ENCODE data around the gene EGFR.

EGFR gene

DNA sequence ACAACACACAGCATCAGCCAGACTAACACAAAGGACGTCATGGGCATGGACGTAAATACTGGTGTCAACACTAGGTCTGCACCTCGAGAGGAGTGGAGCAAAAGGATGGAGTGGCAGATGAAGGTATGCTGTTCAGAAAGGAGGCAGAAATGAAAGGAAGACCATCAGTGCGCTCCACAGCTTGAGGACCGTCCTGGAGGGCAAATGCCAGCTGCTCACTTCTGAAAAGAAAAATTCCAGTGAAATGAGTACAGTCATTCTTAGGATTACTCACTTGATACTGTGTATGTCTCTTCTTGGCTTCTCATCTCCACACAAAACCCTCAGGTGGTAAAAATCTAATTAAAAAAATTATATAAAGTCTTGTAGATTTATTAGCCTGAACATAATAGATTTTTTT lies 44.8 kb downstream of the EGFR start:
- TF ChIP-seq, protein P1, sequence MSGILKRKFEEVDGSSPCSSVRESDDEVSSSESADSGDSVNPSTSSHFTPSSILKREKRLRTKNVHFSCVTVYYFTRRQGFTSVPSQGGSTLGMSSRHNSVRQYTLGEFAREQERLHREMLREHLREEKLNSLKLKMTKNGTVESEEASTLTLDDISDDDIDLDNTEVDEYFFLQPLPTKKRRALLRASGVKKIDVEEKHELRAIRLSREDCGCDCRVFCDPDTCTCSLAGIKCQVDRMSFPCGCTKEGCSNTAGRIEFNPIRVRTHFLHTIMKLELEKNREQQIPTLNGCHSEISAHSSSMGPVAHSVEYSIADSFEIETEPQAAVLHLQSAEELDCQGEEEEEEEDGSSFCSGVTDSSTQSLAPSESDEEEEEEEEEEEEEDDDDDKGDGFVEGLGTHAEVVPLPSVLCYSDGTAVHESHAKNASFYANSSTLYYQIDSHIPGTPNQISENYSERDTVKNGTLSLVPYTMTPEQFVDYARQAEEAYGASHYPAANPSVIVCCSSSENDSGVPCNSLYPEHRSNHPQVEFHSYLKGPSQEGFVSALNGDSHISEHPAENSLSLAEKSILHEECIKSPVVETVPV (CRISPR knock-in tag; IDR thresholded peaks at IDR 0.05): no peak
- TF ChIP-seq ZNF70 (CRISPR knock-in tag; IDR thresholded peaks at IDR 0.05): no peak
- 0 out of 2 replicates have a peak, but pooled peaks have one; percentile 27 for TF ChIP-seq ZFP3 (CRISPR knock-in tag; IDR thresholded peaks at IDR 0.05)
- no peak for TF ChIP-seq OSR1 (CRISPR knock-in tag; IDR thresholded peaks at IDR 0.05)
- peak; percentile 35 for ATAC-seq

DNA sequence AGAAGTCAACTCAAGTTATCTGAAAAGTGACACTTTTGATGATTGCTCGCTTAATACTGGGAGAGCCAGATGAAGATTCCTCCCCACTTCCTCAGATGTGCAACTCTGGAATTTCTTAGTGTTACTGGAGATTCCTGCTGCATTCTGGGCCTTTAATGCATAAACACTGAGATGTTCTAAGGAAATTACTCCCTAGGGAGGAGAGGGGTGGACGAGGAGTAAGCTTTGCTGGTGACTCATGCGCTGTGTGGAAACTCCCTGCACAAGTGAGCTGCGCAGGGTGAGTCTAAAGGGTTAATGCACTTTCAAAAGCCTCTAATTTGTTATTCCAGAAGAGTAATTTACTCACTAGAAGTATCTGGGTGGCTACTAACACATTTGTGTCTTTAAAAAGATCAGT lies 46.3 kb downstream of the EGFR start:
- TF ChIP-seq ISL1 (CRISPR knock-in tag; IDR thresholded peaks at IDR 0.05) (peak; percentile 35), PPARA (CRISPR knock-in tag; IDR thresholded peaks at IDR 0.05; ENCODE audit: borderline replicate concordance) (no peak)
- peak; percentile 88 for ATAC-seq

DNA sequence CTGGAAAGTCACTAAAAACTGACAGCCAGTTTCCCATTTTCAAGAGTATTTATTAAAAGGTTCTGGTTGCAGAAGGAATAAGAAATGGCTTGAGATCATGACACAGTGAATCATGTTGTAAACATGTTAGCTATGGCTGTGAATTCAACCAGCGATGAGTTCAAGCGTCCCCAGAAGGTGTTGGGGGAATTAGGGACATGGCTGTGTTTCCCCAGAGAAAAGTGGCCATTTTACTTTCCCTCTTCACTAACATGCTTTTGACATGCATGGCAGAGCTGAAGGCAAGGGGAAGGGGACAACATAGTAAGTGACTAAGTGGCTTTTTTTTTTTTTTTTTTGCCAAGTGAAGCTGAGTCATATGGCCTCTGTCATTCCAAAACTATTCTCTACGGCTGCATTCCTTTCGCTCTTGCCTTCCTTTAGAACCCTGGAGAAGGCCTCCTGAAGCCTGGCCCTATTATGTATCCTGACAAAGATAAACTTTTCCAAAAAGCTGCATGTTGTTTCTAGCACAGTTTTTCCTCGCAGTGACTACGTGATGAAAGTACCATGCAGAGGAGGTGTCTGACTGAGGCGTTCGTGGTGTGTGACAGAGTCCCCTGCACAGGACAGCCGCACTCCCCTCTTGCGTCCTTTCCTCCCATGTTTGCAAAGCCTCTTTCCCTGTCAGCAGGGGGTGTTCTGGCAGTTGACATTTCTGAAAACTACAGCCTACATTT lies 46.9 kb downstream of the EGFR start:
- peak; percentile 89 for ATAC-seq
- no peak for TF ChIP-seq ARNTL (CRISPR knock-in tag; IDR thresholded peaks at IDR 0.05; ENCODE audit: borderline replicate concordance, low read depth)
- no peak for TF ChIP-seq TCF4 (CRISPR knock-in tag; IDR thresholded peaks at IDR 0.05; ENCODE audit: borderline replicate concordance)
- TF ChIP-seq ZFP3 (CRISPR knock-in tag; IDR thresholded peaks at IDR 0.05): no peak
- no peak for TF ChIP-seq GLIS3 (CRISPR knock-in tag; IDR thresholded peaks at IDR 0.05)
- TF ChIP-seq PPARA (CRISPR knock-in tag; IDR thresholded peaks at IDR 0.05; ENCODE audit: borderline replicate concordance): no peak
- peak; percentile 35; the same call in 1 of the 2 replicates for TF ChIP-seq CSDC2 (CRISPR knock-in tag; IDR thresholded peaks at IDR 0.05)
- TF ChIP-seq, protein P1 (CRISPR knock-in tag; IDR thresholded peaks at IDR 0.05): no peak
- peak; percentile 29; the same call in 1 of the 2 replicates for TF ChIP-seq ISL1 (CRISPR knock-in tag; IDR thresholded peaks at IDR 0.05)
- TF ChIP-seq ZNF565 (CRISPR knock-in tag; conservative IDR thresholded peaks at IDR 0.05; ENCODE audit: low read depth): no peak
- TF ChIP-seq, protein P2, sequence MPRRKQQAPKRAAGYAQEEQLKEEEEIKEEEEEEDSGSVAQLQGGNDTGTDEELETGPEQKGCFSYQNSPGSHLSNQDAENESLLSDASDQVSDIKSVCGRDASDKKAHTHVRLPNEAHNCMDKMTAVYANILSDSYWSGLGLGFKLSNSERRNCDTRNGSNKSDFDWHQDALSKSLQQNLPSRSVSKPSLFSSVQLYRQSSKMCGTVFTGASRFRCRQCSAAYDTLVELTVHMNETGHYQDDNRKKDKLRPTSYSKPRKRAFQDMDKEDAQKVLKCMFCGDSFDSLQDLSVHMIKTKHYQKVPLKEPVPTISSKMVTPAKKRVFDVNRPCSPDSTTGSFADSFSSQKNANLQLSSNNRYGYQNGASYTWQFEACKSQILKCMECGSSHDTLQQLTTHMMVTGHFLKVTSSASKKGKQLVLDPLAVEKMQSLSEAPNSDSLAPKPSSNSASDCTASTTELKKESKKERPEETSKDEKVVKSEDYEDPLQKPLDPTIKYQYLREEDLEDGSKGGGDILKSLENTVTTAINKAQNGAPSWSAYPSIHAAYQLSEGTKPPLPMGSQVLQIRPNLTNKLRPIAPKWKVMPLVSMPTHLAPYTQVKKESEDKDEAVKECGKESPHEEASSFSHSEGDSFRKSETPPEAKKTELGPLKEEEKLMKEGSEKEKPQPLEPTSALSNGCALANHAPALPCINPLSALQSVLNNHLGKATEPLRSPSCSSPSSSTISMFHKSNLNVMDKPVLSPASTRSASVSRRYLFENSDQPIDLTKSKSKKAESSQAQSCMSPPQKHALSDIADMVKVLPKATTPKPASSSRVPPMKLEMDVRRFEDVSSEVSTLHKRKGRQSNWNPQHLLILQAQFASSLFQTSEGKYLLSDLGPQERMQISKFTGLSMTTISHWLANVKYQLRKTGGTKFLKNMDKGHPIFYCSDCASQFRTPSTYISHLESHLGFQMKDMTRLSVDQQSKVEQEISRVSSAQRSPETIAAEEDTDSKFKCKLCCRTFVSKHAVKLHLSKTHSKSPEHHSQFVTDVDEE (CRISPR knock-in tag; IDR thresholded peaks at IDR 0.05): no peak
- TF ChIP-seq, protein P3, sequence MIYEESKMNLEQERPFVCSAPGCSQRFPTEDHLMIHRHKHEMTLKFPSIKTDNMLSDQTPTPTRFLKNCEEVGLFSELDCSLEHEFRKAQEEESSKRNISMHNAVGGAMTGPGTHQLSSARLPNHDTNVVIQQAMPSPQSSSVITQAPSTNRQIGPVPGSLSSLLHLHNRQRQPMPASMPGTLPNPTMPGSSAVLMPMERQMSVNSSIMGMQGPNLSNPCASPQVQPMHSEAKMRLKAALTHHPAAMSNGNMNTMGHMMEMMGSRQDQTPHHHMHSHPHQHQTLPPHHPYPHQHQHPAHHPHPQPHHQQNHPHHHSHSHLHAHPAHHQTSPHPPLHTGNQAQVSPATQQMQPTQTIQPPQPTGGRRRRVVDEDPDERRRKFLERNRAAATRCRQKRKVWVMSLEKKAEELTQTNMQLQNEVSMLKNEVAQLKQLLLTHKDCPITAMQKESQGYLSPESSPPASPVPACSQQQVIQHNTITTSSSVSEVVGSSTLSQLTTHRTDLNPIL (CRISPR knock-in tag; IDR thresholded peaks at IDR 0.05; ENCODE audit: low read depth): peak; percentile 10; the same call in 1 of the 2 replicates
- no peak for TF ChIP-seq TOX (CRISPR knock-in tag; IDR thresholded peaks at IDR 0.05; ENCODE audit: borderline replicate concordance)

DNA sequence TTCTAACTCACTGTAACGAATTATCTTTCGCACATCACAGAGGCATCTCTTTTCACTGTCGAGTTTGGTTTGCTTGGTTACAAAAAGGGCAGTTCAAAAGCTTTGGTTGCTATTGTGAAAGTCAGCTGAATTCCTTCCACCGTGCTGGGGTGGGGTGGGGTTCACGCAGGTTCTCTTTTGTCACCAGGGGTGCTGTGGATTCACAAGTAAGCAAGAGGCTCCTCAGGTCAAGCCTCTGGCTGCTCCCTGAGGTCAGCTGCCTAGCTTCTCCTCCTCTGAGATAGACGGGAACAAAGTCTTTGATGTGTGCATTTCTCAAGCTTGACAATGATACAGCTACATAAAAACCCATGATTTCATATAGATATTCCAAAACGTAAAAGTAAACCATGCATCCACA lies 47.7 kb downstream of the EGFR start:
- ATAC-seq: no peak
- TF ChIP-seq, protein P4, sequence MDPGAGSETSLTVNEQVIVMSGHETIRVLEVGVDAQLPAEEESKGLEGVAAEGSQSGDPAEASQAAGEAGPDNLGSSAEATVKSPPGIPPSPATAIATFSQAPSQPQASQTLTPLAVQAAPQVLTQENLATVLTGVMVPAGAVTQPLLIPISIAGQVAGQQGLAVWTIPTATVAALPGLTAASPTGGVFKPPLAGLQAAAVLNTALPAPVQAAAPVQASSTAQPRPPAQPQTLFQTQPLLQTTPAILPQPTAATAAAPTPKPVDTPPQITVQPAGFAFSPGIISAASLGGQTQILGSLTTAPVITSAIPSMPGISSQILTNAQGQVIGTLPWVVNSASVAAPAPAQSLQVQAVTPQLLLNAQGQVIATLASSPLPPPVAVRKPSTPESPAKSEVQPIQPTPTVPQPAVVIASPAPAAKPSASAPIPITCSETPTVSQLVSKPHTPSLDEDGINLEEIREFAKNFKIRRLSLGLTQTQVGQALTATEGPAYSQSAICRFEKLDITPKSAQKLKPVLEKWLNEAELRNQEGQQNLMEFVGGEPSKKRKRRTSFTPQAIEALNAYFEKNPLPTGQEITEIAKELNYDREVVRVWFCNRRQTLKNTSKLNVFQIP (CRISPR knock-in tag; IDR thresholded peaks at IDR 0.05; ENCODE audit: borderline replicate concordance, low read depth): no peak
- TF ChIP-seq RARB (CRISPR knock-in tag; IDR thresholded peaks at IDR 0.05) (no peak), GLIS3 (CRISPR knock-in tag; IDR thresholded peaks at IDR 0.05) (no peak), ZFP3 (CRISPR knock-in tag; IDR thresholded peaks at IDR 0.05) (no peak), ARNTL (CRISPR knock-in tag; IDR thresholded peaks at IDR 0.05; ENCODE audit: borderline replicate concordance, low read depth) (no peak), SNAI2 (CRISPR knock-in tag; IDR thresholded peaks at IDR 0.05) (no peak), TOX (CRISPR knock-in tag; IDR thresholded peaks at IDR 0.05; ENCODE audit: borderline replicate concordance) (no peak), ZC3H10 (CRISPR knock-in tag; IDR thresholded peaks at IDR 0.05) (no peak)
- TF ChIP-seq, protein P3 (CRISPR knock-in tag; IDR thresholded peaks at IDR 0.05; ENCODE audit: low read depth): no peak
- TF ChIP-seq, protein P5, sequence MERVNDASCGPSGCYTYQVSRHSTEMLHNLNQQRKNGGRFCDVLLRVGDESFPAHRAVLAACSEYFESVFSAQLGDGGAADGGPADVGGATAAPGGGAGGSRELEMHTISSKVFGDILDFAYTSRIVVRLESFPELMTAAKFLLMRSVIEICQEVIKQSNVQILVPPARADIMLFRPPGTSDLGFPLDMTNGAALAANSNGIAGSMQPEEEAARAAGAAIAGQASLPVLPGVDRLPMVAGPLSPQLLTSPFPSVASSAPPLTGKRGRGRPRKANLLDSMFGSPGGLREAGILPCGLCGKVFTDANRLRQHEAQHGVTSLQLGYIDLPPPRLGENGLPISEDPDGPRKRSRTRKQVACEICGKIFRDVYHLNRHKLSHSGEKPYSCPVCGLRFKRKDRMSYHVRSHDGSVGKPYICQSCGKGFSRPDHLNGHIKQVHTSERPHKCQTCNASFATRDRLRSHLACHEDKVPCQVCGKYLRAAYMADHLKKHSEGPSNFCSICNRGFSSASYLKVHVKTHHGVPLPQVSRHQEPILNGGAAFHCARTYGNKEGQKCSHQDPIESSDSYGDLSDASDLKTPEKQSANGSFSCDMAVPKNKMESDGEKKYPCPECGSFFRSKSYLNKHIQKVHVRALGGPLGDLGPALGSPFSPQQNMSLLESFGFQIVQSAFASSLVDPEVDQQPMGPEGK (CRISPR knock-in tag; IDR thresholded peaks at IDR 0.05; ENCODE audit: borderline replicate concordance): no peak

All from SK-N-SH treated with all-trans-retinoic acid at 6 μM for 48 hours (cell line).